Measurements from ENCODE around the gene BMPR1B.

Gene BMPR1B

DNA sequence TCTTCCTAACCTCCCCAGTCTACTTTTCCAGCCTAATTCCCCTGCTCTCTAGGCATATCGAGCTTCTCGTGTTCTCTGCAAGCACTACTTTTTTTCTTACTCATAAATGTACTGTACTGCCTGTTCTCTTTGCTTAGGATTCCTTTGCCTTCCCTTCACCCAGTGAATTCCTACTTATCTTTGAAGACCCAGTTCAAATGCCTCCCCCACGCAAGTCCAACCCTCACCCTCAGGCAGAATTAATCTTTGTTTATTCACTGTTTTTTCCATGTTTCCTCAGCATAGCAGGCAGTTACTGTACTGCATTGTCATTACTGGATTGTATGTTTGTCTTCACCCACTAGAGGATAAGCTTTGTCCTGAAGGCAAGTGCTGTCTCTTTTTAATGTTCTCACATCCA, 287.7 kb downstream of the BMPR1B start:
- Histone ChIP-seq H3K9me2 (replicated peaks; ENCODE audit: control insufficient read depth, low read length) (no peaks in the 10 kb centered on the region), H3K27ac (ENCODE audit: low read depth, low read length) (no peak overlapping the region), H3K79me2 (ENCODE audit: control insufficient read depth, low read length) (no peaks in the 10 kb centered on the region), H3K4me2 (ENCODE audit: low read length) (no peak overlapping the region), H3K4me1 (ENCODE audit: control insufficient read depth, low read length) (no peaks in the 10 kb centered on the region), H3K9me3 (ENCODE audit: control insufficient read depth, insufficient read depth, low read length) (no peaks in the 10 kb centered on the region), H3F3A (ENCODE audit: control insufficient read depth, insufficient read depth) (no peaks in the 10 kb centered on the region), H3K36me3 (ENCODE audit: control insufficient read depth, low read length) (no peaks in the 10 kb centered on the region), H4K20me1 (ENCODE audit: control insufficient read depth, insufficient read depth, low read depth, low read length) (no peaks in the 10 kb centered on the region), H3K4me3 (ENCODE audit: low read length) (no peak overlapping the region), H3K27me3 (ENCODE audit: control insufficient read depth, low read length) (no peaks in the 10 kb centered on the region)
- no peak for TF ChIP-seq EZH2phosphoT487 (IDR thresholded peaks at IDR 0.05; ENCODE audit: borderline replicate concordance, low read length)
- TF ChIP-seq CTCF (IDR thresholded peaks at IDR 0.05; ENCODE audit: low read depth, low read length, poor library complexity, severe bottlenecking): no peak

DNA sequence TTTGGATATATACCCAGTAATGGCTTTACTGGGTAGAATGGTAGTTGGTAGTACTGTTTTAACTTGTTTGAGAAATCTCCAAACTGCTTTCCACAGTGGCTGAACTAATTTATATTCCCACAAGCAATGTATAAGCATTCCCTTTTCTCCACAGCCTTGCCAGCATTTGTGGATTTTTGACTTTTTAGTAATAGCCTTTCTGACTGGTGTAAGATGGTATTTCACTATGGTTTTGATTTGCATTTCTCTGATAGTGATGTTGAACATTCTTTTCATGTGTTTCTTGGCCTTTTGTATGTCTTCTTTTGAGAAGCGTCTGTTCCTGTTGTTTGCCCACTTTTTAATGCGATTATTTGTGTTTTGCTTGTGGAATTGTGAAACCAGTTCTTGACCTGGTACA, 290.5 kb downstream of the BMPR1B start:
- Histone ChIP-seq H3K9me2 (replicated peaks; ENCODE audit: control insufficient read depth, low read length) (no peaks in the 10 kb centered on the region), H3K4me2 (ENCODE audit: low read length) (no peak overlapping the region), H3F3A (ENCODE audit: control insufficient read depth, insufficient read depth) (no peaks in the 10 kb centered on the region), H3K4me1 (ENCODE audit: control insufficient read depth, low read length) (no peaks in the 10 kb centered on the region), H3K4me3 (ENCODE audit: low read length) (no peak overlapping the region), H3K9me3 (ENCODE audit: control insufficient read depth, insufficient read depth, low read length) (no peaks in the 10 kb centered on the region), H3K27me3 (ENCODE audit: control insufficient read depth, low read length) (no peaks in the 10 kb centered on the region), H3K36me3 (ENCODE audit: control insufficient read depth, low read length) (no peaks in the 10 kb centered on the region), H3K79me2 (ENCODE audit: control insufficient read depth, low read length) (no peaks in the 10 kb centered on the region), H3K27ac (ENCODE audit: low read depth, low read length) (no peak overlapping the region), H4K20me1 (ENCODE audit: control insufficient read depth, insufficient read depth, low read depth, low read length) (no peaks in the 10 kb centered on the region)
- TF ChIP-seq EZH2phosphoT487 (IDR thresholded peaks at IDR 0.05; ENCODE audit: borderline replicate concordance, low read length) (no peak), CTCF (IDR thresholded peaks at IDR 0.05; ENCODE audit: low read depth, low read length, poor library complexity, severe bottlenecking) (no peak)

DNA sequence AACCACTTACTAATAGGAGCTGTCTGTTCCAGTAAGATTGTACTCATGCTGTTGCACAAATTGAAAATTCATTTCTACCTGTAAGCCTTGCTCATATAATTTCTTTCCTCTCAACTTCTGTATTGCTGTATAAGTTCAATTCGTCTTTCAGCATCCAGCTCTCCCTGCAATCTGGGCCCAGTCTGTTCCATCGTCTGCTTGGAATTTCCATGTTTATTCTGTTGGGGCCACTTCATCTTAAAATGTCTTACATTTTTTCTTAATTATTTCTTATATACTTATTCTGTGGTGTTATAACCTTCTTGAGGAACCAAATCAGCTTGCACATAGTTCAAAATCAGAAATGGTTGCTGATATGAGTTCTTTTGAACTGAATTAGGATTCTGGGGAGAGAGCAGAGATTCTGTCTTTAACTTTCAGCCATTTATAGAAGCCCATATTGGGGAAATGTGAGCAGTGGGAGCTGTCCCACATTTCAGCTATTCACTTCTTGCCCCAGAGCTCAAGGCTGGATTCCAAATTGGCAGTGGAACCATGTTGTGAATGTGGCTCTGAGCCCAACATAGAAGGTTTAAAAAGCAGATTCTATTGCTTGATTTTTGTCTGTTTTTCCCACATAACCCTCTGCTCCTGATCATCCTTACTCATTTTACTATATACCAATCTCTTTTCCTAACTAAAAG, 291.9 kb downstream of the BMPR1B start:
- no peak overlapping the region for H3K27ac ChIP-seq (ENCODE audit: low read depth, low read length)
- TF ChIP-seq CTCF (IDR thresholded peaks at IDR 0.05; ENCODE audit: low read depth, low read length, poor library complexity, severe bottlenecking) (no peak), EZH2phosphoT487 (IDR thresholded peaks at IDR 0.05; ENCODE audit: borderline replicate concordance, low read length) (no peak)

More for the DNA sequence above, 291.9 kb downstream of the BMPR1B start:
- Histone ChIP-seq H3K9me2 (replicated peaks; ENCODE audit: control insufficient read depth, low read length) (no peaks in the 10 kb centered on the region), H4K20me1 (ENCODE audit: control insufficient read depth, insufficient read depth, low read depth, low read length) (no peaks in the 10 kb centered on the region), H3K4me1 (ENCODE audit: control insufficient read depth, low read length) (no peaks in the 10 kb centered on the region), H3K79me2 (ENCODE audit: control insufficient read depth, low read length) (no peaks in the 10 kb centered on the region), H3F3A (ENCODE audit: control insufficient read depth, insufficient read depth) (no peaks in the 10 kb centered on the region), H3K4me3 (ENCODE audit: low read length) (no peak overlapping the region), H3K27me3 (ENCODE audit: control insufficient read depth, low read length) (no peaks in the 10 kb centered on the region), H3K36me3 (ENCODE audit: control insufficient read depth, low read length) (no peaks in the 10 kb centered on the region), H3K4me2 (ENCODE audit: low read length) (no peak overlapping the region), H3K9me3 (ENCODE audit: control insufficient read depth, insufficient read depth, low read length) (no peaks in the 10 kb centered on the region)

All from DOHH2 (cell line).